GM19240 (cell line): Measurements from ENCODE around the gene RHEB.

Experiments
- DNase-seq: peaks from one replicate; pipeline ENCODE4 v3.0.0; 2011; ENCODE audit warnings: low spot score; ENCODE audit not compliant: insufficient read length

The RHEB gene

DNA sequence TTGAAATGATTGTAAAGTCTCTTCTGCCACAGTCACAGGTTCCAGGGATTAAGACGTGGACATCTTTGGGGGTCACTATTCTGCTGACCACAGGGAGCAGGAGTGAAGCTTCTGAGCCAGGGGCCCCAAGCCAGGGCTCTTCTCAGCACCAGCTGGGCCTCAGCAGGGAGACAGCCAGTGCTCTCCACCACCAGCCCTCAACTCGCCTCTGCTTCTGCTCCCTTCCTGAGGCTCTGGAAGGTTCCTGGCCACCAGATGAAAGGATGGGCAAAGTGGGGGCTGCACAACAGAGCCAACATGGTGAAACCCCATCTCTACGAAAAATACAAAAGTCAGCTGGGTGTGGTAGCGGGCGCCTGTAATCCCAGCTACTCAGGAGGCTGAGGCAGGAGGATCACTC is 68.5 kb downstream of the RHEB start:
- DNase-seq = no peak

DNA sequence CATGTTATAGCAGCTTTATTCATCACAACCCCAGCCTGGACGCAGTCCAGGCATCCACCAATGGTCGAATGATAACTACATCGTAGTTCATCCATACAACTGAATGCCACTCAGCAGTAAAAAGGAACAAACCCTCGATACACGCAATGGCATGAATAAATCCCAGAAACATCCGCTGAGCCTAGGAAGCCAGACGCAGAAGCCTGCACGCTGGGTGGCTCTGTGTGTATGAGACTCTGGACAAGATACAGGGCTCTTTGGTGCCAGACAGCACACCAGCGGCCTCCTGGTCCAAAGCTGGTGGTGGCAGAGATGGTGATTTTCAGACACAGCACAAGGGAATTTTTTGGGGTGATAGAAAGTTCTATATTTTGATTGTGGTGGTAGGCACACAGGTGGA is 69.7 kb downstream of the RHEB start:
- no peak for DNase-seq

DNA sequence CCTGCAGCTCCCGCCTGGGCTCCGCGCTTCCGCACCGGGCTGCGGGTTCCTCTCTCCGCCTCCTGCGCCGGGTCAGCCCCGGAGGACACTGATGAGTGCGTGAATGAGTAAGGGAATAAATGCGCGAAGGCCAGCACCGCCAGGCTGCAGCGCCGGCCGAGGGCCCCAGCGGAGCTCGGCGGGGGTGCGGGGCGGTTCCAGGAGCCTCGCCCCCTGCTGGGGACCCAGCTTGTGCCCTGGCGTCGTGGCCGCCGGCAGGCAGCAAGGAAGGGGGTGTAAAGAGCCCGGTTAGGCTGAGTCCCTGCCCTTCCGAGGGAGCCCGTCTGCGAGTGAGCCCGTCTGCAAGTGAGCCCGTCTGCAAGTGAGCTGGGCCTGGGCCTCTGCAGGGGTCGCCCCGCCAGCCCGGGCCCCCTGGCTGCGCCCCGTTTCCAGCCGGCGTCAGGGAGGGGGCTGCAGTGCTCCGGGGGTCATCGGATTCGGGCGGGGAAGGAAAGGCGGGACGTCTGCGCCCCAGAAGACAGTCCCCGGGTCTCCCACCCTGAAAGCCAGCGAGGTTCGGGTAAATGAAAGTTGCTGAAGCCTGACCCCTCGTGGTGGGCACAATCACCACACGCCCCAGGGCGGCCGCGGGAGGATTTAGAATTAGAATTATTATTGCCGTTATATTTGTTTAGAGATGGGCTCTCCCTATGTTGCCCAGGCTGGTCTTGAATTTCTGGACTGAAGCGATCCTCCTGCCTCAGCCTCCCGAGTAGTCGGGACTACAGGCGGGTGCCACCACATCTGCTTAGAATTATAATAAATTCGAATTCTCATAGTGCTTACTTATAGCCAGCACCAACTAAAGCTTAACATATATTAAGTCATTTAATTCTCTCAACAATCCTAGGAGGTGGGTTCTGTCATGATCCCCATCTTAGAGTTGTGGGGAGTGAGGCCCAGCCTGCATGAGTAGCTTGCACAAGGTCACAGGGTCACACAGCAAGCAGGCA is 71.1 kb downstream of the RHEB start:
- peak; percentile 66 for DNase-seq

DNA sequence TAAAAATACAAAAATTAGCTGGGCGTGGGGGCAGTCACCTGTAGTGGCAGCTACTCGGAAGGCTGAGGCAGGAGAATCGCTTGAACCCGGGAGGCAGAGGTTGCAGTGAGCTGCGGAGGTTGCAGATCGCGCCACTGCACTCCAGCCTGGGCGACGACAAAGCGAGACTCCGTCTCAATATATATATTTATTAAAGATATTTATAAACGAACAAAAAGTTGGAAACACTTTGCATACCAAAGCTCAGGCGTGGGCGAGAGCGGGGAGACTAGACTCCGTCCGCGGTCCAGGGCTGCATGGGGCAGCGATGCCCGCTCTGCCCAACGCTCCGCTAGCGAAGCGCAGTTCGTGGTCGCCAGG is 71.8 kb downstream of the RHEB start:
- DNase-seq = no peak

DNA sequence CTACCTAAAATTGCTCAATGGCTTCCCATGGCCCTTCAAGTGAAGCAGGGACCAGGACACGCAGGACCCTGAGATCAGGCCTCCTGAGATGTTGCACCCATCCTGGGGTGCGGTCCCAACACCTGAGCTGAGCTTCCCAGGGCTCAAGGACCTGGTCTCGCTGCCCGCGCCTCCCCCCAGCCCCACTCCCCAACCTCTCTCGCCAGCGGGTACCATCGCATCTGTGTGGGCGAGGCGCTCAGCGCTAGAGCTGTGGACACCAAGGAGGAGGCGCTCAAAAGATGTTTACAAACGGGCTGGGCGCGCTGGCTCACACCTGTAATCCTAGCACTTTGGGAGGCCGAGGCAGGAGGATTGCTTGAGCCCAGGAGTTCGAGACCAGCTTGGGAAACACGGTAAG is 72.4 kb downstream of the RHEB start:
- no peak for DNase-seq

DNA sequence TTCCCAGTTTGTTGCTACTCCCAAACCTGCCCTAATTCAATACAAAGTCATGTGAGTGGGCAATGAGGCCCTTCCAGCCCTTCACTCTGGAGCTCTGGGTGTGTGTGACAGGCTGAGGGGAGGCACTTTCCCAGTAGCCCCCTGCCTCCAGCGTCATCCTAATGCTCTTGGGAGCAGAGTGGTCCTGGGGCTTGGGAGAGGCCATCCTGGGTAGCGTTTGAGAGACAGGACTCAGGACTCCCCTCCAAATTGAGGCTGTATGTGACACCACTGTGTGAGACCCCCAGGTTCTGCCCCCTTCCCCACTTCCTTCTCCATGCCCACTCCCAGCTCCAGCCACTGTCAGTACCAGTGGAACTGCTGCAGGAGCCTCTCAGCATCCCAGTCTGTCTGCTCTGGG is 73.3 kb downstream of the RHEB start:
- no peak for DNase-seq

DNA sequence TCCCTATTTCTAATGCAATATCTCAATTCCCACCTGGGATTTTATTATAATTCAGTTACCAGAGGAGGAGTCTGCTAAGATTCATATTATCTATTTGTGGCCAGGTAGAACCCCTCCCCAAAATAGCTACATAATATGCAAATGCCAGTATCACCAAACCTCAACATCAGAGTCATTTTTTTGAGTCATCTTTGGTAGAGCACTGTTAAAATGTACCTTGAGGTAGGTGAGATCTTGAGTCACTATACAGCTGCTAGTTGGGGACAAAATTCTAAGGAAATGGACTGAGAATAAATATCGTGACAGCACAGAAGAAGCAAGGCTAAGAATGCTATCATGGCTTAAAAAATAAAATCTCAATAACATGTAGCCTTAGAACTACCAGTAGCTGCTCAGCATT is 75.1 kb downstream of the RHEB start:
- DNase-seq = no peak

DNA sequence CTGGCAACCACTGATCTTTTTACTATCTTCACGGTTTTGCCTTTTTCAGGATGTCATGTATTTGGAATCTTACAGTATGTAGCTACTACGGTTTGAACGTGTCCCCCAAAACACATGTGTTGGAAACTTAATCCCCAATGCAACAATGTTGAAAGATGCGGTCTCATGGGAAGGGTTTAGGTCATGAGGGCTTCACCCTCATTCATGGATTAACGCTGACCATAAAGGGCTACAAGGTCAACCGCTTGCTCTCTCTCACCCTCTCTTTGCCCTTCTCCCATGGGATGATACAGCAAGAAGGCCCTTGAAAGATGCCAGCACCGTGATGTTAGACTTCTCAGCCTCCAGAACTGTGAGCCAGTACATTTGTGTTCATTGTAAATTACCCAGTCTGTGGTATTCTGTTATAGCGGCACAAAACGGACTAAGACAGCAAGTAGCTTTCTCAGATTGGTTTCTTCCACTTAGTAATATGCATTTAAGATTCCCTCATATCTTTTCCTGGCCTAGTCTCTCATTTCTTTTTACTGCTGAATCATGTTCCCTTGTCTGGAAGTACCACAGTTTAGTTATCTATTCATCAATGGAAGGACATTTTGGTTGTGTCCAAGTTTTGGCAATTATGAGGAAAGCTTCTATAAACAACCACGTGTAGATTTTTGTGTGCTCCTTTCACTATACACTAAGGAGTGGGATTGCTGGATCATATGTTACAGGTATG is 76.8 kb downstream of the RHEB start:
- DNase-seq = no peak

DNA sequence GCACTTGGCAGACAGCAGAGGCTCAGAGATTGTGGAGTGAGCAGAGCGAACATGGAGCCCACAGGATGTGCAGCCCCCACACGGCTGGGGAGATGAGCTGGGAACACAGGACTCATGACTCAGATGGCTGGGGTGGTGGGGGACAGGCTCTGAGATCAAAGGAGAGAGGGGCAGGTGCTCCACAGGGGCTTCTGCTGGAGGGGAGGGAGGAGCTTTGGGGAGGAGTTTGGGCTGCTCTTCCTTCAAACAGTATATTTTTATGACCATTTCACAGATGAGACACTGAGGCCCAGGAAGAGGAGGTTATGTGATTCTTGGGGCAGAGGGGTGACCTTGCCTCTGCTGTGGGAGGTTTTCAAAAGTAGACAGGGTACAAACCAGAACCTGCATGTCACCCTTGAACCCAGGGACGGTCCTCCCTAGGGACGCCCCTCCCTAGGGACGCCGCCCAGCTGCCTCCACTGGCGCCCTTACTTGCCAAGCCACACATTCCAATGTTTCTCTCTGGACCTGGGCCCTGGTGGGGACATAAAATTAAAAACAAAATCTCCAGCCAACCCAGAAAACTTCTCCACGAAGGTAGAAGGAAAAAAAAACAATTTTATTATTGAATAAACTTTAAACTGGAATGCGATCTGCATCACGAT is 78.8 kb downstream of the RHEB start:
- DNase-seq = no peak

DNA sequence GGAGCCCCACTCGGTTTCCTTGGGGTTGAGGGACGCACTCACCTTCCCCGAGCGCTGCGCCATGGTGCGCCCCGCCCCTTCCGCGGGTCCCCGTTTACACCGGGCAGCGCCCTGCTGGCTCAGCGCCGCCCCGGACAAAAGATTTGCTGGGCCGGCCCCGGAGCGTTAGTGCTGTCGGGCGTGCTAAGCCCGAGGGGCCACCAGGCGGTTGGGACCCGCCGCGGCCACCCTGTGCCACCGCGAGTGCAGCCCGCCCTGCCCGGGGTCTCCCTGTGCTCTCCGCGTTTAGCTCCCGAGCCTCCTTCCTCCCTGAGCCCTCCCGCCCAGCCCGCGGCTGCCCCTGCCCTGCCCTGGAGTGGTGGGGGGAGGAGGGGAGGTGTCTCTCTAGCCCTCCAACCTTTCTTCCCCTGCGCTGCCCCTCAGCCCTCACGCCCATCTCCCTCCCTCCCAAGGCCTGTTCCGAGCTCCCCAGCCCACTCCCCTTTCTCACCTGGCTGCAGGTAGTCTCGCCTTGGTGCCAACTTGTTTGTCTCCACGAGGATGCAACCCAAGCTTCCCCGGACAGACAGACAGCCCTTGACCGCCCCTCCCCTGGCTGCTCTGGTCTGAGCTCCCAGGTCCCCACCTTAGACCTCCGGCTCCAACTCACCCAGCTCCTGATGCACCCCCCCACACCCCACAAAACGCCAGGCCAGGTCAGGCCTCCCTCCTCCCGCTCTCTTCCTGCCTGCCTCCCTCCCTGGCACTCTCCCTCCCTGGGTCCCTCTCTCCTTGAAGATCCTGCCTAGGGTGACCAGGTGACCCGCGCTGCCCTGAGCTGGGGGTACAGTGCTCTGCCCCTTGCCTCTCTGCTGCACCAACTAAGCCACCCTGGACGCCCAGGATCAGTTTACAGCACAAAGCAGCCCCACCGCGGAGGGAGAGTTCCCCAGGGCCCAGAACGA is 79.6 kb downstream of the RHEB start, which contains the start of gene CRYGN:
Gene CRYGN (minus strand): TSS at position 287 of the 944 bp plus-strand sequence. CDS start 224 bp downstream, at position 63.
- no peak for DNase-seq

DNA sequence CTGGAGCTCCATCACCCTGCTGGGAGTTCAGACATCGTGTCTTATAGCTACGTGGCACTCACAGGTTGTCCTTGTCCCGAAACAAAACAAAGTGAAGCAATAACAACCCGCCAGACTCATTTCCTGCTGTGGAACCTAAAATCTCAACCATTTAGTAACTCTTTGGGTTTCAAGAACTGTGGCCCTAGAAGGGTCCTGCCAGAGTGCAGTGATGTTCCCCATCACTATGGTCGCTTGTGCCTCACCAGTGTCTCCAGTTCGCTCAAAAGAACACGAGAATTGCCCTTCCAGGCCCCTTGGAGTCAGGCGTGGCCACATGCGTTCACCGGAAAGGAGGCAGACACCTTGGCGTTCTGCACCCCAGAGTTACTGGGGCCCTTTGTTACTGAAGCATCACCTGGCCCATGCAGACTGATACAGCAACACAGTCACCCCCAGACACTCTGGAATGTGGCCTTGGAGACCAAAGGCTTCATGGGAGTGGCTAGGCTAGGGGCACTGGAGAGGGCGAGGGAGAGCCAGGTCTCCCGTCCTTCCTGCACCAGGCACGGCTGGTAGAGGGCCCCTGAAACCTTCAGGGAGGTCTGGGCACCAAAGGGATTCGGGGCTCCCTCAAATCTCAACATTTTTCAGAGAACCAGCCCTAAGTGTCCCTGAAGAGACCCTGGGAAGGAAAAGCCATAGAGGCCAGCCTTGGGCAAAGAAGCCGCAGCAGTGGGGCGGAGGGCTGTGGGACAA is 80.7 kb downstream of the RHEB start:
- no peak for DNase-seq

DNA sequence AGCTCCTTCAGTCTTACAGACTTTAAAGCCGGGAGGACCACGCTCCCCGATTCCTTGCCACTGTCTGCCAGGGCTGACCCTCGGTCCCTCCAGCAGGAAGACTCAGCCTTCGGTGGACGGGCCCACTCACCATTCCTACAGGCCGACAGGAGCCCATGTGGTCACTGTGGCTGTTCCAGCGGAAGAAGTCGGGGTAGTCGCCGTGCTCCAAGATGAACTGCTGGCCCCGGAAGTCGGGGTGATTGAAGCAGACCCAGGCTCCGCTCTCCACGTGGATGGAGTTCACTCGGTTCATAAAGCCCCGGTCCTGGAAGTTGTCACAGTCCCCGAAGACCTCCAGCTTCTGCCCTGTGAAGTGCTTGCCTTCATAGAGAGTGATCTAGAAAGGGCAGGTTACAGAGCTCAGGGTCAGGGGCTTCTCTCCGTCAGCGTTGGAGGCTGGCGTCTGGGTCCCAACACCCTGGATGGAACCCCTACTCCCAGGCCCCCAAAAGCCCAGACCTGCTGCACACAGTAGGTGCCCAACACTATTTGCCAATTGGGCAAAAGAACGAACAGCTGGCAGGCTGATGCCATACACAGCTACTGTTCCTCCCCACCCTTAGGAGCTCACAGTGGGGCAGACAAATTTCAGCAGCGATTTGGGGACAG is 81.7 kb downstream of the RHEB start:
- no peak for DNase-seq

DNA sequence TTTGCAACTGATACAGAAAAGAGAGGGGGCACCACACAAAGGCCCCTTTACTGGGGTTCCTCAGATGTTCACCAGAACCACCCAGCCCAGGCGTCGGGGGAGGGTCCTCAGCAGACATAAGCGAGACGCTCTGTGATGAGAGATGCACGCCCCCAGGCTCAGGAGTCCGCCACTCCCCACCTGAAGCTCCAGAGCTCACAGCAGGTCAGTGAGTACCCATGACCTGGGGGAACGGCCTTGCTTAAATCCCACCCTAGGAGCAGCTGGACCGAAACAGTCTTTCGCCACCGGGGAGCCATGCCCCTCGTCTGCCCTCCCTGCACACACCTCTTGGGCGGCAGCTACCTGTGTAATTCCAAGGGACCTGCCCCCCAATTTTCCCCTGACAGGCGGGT is 82.5 kb downstream of the RHEB start:
- no peak for DNase-seq

DNA sequence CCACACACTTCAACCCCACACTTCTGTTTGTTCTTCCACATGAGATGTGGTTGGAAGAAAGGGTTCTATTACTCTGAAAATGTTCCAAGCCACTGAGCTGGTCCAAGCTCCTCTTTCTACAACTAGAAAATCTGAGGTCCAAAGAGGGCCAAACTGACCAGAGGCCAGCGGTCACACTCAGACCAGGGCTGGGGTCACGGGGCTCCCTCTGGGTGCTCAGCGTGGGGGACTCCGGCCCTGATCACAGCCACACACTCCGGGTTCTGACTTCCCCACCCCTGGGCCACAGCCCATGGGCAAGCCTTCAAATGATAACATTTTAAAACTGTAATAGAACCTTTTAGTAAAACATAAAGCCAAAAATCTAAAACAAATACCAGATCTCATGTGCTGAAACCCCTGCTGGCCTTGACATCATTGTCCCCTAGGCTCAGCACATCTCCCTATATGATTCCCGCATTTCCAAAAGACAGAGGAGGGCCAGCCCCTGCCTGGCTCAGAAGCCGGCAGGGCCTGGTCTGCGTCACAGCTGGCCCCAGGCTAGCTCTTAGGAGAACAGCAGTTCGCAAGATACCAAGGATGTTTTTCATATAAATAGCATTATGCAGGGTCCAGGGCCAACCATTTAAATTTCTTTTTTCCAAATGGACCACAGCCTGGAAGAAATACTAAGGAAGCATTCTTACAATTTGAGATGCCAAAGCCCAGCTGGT is 83.1 kb downstream of the RHEB start:
- DNase-seq = no peak

DNA sequence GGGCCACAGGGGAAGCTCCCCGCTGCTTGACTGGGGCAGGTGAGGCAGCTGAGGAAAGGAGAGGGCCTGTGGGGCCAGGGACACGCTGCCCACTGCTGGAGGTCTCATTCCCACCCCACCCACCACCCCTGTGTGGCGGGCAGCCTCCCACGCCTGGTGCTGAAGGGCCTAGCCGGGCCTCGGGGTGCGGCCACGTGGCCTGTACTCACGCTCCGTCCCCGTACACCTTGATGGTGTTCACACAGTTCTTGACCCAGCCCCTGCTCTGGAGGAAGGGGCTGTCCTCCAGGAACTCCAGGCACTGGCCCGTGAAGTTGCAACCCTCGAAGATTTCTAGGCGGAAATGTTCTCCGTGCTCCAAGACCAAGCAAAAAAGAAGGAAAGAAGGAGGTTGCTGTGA is 83.7 kb downstream of the RHEB start:
- no peak for DNase-seq

DNA sequence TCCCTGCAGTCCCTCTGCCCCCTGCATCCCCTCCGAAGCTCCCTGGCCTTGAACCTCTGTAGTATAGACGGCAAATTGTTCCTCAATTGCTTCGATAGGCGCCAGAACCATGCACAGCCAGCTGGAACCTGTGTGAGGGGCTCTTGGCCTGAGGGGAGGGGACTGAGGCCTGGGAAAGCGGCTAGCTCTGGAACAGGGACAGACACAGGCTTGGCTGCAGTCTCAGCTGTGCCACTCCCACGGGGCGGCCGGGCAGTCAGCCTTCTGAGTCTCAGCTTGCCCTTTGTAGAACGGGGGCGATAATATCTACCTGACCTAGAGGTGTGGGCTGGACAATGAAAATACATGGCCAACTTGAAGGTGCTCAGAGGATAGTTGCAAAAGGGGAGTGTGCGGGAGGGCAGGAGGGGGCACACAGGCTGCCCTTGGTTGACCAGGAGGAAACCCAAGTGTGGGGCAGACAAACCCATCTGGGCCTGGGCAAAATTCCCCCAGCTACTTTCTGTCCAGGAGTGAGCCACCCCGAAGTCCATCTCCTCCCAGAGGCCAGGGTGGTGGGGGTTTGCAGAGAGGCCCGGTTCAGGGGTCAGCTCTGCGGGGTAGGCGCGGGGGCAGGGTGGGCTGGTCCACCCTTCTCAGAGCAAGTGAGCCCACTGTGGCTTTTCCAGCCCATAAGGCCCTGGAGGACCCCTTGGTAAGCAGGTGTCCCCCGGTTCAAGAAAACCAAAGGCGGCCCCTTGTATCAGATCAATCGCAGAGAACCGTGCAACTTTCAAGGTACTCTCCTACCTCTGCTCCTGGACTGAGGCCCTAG is 84.4 kb downstream of the RHEB start:
- no peak for DNase-seq

DNA sequence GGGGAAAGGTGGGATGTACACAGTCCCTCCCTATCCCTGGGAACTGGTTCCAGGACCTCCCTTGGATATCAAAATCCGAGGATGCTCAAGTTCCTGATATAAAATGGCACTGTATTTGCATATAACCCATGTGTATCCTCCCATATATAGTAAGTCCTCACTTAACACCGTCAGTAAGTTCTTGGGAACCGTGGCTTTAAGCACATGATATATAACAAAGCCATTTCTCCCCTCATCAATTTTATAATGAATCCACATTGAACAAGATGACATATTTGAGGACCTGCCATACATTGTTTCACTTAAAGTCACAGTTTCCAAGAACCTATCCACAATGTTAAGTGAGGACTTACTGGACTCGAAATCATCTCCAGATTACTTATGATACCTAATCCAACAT is 85.1 kb downstream of the RHEB start:
- DNase-seq = no peak

DNA sequence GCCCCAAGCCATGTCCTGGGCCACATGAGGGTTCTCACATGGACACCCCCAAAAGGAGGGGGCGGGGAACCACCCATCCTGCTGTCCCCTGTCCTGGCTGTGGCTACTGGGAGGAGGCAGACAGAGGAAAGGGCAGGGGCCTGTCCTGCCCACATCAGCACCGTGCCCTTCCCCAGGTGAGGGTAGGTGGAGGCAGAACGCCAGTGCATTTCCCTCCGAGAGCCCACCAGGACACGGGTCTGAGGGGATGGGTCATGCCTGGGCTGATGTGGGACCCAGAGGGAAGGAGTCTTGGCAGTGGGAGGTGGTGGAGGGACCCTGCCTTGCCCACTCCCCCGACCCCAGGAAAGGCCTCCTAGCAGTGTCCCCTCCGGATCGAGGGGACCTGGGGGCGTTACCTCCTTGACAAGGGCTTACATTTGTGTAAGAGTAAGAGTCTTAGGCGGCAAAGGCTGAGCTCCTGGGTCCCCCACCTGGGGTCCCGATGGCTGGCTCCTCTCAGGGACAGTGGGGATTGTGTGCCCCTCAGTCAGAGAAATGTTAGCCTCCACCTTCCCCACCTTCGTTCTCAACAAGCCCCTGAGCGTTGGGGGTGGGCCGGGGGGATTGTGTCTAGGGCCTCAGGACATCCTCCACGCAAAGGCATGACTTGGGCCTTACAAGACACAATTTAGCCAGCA is 85.8 kb downstream of the RHEB start:
- no peak for DNase-seq
